HG02870 (cell line): Measurements from ENCODE around the gene SRSF10.
A peak's percentile ranks its signal among the peaks of the same experiment; 100 is the strongest.
"Not testable (repeated sequence)": the region's sequence is repeated elsewhere in the genome, so short reads cannot be mapped to it uniquely, and the experiment has no call there.

Experiments
- ATAC-seq: cut with Tn5 transposase; IDR thresholded peaks from one replicate; pipeline ENCODE4 v1.9.1; 2021; ENCODE audit warnings: mild to moderate bottlenecking, moderate library complexity; ENCODE audit not compliant: unreplicated experiment

SRSF10 gene

DNA sequence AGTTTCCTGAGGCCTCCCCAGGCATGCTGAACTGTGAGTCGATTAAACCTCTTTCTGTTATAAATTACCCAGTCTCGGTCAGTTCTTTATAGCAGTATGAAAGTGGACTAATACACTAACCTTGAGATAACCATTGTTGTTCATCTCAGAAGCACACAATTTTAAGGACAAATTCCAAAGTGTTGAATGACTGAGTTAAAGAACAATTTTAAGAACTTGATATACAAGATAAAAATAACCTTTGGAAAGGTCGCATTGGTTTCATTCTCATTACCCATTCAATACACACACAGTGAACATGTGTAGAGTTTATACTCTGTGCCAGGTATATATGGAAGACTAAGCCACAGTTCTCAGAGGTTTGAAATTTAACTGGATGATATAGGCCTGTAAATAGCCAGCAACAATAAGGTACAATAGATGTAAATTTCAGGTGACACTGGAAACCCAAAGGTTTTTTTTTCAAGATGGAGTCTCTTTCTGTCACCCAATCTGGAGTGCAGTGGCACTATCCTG lies 19.1 kb upstream of the SRSF10 start:
- no peak for ATAC-seq

DNA sequence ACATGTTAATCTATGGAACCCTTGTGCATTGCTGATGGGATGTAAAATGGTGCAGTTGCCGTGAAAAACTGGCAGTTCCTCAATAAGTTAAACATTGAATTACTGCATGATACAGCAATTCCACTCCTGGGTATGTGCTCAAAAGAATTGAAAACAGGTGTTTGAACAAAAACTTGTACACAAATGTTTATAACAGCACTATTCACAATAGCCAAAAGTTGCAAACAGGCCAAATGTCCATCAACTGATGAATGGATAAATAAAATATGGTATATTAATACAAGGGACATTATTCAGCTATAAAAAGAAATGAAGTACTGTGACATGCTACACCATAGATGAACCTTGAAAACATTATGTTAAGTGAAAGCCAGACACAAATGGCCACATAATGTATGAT lies 17.7 kb upstream of the SRSF10 start:
- ATAC-seq, result no peak

DNA sequence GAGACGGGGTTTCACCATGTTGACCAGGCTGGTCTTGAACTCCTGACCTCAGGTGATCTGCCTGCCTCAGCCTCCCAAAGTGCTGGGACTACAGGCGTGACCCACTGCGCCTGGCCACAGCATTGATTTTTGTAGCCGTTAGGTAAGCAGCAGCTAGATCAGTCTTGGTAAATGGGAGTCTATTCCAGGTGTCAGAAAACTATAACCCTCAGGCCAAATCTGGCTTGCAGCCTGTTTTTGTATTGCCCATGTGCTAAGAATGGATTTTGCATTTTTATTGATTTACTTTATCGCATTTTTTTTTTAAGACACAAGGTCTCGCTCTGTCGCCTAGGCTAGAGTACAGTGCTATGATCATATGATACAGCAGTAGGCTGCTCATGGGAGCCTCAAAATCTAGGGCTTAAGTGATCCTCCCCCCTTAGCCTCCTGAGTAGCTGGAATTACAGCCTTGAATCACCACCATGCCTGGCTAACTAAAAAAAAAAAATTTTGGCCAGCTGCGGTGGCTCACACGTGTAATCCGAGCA lies 16.6 kb upstream of the SRSF10 start:
- ATAC-seq, result no peak

DNA sequence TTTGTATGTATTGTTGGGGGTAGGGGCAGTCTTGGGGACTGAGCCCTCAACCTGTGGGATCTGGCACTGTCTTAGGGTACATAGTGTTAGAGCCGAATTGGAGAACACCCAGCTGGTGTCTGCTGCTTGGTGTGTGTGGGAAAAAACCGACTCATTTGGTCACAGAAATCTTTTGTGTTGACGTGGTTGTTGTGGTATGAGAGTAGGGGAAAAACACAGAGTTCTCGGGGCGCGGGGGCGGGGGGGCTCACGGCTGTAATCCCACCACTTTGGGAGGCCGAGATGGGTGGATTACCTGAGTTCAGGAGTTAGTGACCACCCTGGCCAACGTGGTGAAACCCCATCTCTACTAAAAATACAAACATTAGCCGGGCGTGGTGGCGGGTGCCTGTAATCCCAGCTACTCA lies 15.3 kb upstream of the SRSF10 start:
- no peak for ATAC-seq

DNA sequence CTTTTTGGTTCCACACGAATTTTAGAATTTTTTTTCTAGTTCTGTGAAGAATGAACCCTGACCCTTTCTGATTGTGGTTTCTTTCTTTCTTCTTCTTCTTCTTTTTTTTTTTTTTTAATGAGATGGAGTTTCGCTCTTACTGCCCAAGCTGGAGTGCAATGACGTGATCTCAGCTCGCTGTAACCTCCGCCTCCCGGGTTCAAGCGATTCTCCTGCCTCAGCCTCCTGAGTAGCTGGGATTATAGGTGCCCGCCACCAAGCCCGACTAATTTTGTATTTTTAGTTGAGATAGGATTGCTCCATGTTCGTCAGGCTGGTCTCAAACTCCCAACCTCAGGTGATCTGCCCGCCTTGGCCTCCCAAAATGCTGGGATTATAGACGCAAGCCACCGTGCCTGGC lies 11.9 kb upstream of the SRSF10 start:
- not testable (repeated sequence) for ATAC-seq

DNA sequence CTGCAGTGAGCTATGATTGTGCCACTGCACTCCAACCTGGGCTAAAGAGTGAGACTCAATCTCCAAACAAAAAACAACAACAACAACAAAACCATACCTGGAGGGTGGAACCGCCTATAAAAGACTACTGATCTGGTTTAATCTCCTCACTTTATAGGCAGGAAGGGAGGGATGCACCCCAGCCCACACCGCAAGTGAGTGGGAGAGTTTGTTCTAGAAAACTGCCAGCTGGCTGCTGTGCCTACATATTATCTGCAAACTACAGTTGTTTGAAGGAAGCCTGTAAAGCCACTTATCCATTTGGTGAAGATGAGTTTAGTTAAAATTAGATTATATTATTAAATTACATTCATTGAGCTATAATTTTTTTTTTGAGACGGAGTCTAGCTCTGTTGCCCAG lies 9.1 kb upstream of the SRSF10 start:
- no peak for ATAC-seq

DNA sequence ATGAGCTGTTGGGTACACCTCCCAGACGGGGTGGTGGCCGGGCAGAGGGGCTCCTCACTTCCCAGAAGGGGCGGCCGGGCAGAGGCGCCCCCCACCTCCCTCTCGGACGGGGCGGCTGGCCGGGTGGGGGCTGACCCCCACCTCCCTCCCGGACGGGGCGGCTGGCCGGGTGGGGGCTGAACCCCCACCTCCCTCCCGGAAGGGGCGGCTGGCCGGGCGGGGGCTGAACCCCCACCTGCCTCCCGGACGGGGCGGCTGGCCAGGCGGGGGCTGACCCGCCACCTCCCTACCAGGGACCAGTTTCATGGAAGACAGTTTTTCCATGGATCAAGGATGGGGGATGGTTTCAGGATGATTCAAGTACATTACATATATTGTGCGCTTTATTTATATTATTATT lies 6.9 kb upstream of the SRSF10 start:
- ATAC-seq, result not testable (repeated sequence)

DNA sequence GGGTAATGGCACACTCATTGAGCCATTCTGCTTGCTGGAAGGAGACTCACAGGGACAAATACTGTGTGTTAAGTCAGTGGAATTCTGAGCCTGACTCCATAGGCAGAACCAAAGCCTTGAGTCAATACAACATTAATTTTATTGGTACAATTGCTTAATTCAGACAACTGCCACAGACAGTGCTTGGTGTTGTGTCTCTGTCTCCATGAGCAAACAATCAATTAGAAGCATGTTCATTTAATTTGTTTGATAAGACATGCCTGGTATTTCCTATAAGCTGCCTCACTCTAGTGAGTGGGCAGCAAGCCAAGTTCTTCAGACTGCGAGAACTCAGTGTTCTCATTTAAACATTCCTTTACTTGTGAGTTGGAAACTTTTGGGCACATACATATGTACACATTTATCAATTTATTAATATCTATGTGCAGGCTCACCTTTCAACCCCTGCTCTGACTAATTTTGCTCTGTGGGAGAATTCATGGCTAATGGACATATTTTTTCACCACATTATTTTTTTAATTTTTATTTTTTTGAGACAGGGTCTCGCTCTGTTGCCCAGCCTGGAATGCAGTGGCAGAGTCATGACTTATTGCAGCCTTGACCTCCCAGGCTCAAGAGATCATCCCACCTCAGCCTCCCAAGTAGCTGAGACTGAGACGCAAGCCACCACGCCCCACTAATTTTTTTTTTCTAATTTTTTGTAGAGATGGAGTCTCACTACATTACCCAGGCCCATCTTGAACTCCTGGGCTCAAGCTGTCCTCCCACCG lies 4.5 kb upstream of the SRSF10 start:
- ATAC-seq, result no peak

DNA sequence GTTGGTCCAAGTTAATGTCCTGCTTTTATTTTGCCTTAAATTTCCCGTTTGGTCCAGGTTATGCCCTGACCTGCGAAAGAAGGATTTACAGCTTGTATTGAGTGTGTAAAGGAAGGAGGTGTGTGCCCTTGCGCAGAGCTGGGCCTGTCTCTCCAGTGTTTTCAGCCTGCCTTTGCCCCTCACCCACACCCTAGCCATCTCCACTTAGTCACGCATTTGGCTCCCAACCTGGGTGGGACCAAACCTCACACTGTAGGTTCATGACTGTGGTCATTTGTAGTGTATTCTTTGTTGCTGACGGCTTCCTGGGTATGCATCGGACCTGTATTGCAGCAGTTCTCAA lies 572 bp upstream of the SRSF10 start:
- ATAC-seq, result peak; percentile 35

DNA sequence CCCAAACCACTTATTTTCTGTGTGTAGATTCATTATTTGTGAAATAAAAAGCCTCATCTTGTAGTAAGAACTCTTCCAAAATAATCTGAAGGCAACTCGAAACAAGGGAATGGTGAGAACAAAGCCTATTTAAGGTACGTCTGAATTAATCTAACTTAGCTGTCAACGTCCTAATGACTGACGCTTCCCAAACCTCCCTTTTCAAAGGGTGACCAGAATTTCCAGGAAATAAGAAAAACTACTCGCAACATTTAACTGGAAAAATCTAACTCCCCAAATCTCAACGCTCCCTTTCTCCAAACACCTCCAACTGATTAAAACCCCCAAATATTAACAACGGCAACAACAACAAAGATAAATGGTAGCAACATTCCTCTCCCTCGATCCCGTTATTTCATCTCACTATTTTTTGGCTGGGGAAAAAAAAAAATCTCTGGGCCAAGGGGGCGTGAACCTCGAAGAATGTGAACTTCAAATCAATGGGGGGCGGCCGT lies 693 bp downstream of the SRSF10 start:
- no peak for ATAC-seq

DNA sequence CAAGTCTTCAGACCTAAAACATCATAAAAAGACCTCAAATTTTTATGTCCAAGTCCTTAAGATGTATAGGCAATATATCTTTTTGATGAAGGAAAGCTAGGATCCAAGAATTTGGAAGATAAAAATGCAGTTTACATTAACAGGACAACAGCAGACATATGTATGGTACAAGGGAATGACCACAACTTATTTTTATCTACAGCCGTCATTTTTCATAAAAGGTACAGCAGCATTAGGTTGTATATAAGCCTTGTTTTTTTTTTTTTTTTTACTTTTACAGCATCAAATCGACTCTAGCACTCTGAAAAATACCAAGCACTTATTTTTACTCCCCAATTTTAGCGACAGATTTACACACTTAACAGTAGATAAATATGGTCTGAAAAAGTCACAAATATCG lies 1.3 kb downstream of the SRSF10 start:
- no peak for ATAC-seq

DNA sequence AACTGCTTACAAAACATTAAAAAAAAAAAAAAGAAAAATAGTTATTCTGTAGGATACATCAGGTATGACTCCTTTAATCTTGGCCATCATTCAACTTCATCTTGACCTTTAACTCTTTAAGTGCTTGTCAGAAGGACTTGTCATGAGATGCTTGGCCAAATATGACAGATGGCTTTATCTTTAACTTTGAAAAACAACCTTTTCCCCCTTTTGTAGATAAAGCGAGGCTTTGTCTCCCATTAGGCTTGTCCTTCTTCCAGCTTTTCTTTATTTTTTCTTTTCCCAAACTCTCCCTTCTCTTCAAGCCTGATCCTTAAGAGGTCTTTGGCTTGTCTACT lies 2.3 kb downstream of the SRSF10 start:
- ATAC-seq, result no peak

DNA sequence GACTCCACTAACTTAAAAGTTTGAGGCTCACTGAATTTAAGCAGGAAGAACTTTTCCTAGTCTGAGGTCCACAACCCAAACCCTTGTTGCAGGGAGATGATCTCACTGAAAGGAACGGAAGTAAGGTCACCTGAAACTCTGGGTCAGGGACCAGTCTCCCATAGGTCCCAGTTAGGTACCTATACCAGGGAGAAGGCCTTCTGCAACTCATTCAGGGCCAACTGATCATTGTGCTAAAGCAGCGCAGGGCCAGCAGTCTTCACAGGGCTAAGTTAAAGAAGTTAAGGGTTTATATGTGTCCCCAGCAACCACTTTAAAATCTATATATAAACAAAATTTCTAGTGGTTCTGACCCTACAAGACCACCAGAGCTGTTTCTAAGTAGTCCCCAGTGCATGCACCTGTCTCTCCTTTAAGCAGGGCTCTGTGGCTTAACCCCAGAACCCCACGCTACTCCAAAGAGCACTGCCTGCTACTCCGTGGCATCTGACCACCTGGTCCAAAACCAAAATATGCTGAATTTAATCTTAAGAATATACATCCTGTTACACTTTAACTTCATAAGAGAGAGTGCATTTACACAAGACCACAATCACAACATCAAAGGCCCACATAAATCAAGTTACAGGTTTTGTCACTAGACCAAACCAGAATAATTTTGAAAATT lies 2.8 kb downstream of the SRSF10 start:
- no peak for ATAC-seq

DNA sequence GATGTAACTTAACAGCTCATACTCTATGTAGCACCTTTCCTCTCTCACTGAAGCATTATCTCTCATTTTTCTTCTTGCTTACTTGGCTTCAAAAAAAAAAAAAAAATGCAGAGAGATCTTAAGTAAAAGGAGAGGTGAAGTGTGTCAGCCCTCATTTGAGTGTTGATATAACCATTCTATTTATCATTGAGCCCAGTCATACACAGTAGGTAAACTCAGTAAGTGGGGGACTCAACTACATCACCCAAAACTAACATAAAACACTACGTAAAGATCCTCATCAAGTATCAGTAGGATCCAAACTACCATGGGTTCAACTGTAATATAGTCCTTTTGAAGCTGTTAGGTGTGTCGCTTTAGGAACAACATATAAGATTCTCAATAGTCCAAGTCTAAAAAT lies 12.3 kb downstream of the SRSF10 start:
- ATAC-seq, result no peak

DNA sequence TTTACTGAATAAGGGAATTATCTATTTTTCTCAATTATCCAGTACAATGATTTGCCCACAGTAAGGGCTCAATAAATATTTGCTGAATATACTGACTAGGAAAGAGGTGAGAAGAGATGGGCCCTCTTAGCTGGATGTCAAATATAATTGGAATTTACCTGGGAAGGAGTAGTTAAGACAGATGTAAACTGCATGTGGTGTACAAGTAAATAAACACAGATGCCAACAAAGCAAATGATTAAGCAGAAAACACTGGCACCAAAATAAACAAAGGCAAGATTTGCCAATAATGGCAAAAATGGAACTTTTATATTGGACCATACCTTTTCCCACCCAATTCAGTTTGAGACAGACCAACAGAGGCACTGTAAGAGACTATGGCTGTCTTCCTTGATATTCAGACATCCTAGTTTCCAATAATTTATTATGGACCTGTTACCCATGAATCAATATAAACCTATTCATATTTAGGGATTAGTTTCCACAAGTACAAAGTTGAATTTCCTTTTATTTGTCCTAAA lies 13.1 kb downstream of the SRSF10 start:
- ATAC-seq, result no peak

DNA sequence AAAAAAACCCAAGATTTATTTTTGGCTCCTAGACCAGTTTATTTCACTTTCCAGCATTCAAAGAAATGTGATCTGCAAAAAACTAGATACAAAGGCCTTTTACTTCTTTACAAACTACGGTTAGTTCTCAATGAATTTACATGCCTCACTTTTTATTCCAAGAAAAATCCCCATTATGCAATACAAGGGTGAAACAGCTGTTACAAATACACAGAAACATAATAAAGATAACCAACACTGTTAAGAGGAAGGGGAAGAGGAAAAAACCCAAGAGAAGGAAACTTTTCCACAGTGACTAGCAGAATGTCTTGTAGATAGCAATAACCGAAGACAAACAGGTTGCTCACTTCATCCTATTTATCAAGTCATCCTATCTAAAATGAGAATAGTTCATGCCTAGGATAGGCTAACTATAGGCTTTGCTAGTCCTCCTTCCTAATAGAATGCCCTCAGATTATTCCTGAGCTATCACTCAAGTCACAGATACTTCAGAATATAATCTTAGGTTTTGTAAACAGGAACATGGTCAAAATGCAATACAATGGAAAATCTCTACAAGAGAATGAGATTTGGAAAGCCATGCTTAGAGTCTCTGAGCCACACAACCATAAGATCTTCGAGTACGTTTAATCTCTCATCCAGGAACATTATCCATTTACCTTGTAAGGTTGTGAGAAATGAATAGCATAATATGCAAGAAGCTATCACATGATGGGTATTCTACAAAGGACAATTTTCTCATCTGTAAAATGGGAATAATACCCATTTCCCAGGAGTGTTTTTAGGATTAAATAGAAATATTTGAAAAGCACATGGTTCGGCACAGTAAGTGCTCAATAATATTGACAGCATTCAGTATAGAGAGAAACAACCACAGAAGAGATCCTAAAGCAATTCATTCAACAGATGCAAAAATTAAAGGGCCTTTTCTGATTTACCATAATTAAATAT lies 15.1 kb downstream of the SRSF10 start:
- no peak for ATAC-seq

DNA sequence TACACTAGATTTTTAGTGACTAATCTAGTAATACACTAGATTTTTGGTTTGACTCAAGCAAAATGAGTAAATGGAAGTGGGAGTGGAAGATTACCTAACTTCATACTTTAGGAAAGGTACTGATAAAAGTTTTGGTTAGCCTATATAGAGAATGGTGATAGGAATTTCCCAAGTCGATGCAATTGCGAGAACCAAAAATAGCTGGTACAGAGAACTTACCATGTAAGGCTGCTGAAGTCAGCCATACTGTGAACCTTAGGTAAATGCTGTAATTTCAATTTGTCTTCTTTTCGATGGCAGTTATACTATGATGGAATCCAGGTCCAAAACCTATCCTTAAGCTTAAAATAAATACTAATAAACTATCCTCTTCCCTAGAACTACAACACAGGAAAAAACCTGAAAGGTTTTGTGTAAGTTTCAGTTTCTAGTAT lies 15.9 kb downstream of the SRSF10 start:
- ATAC-seq, result no peak

DNA sequence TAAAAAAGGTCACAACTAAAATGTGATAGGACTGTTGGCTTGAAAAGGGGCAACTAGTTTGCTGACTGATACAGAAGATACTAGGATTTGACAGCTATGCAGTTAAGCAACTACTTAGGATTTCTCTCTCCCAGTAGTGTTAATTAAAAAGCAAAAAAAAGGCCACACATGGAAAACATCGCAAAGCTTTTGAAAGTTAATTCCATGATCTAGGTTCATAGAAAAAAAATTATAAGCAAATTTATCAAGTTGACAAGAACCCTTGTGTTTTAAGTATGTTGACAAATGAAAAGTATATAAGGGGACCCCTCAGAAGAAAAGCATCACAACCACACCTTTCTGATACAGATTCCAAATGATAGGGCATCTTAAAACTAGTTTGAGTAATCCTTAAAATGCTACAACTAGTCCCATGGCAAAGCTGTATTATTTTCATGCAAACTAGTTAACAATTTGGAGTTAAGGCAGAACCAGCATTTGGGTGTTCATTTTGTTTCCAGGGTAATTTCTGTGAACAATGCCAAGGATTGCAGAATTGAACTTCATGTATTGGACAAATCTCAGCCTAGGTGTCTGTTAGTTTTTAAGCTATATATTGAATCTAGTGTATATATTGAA lies 16.4 kb downstream of the SRSF10 start:
- ATAC-seq, result no peak

DNA sequence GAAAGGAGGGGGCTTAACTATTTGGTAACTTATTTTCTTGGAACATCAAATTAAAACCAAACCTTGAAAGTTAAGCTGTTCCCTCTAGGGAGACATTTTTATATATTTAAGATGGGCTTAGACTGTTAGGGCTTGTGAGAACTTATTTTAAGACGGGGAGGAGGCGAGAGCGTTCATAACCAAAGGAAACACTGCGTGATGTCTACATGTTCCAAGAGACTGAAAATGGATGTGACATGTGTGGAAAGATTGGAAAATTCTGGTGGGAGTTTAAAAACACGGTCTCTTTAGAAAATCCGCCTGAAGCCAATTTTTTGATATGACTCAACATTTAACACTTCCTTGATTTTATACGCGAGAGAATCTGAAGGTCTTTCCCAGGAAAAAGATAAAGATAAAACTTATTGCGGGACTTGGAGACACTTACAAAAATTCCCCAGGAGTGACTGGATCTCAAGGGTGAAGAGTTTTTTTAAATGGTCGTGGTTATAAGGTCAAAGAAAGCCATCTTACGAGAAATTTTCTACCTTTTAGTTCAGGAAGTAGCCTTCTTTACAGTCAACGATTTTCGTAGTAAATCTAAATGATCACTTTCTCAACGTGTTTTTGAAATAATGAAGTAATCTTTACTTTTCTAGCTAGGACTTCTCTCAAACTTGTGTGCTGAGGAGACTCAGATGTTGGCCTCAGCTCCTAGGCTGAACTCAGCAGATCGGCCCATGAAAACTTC lies 19.7 kb downstream of the SRSF10 start:
- no peak for ATAC-seq
